Activated gamma-delta T cell (primary cell): Measurements from ENCODE around the gene WNT7B.

Experiments used
- DNase-seq: peaks from one replicate; lab custom pipeline; 2025; lab: John Stamatoyannopoulos, UW

Gene WNT7B

GRCh38 chr22:45953178-45953577, 23.8 kb downstream of the WNT7B start:
- DNase-seq = no peak

GRCh38 chr22:45952553-45952952, 24.4 kb downstream of the WNT7B start:
- no peak for DNase-seq

GRCh38 chr22:45952151-45952550, 24.8 kb downstream of the WNT7B start:
- DNase-seq = no peak

- DNase-seq = no peak
Observed at GRCh38 chr22:45949891-45950290, 27.1 kb downstream of the WNT7B start.

- DNase-seq = no peak
Observed at GRCh38 chr22:45949258-45949870, 27.6 kb downstream of the WNT7B start.

GRCh38 chr22:45948081-45948648, 28.8 kb downstream of the WNT7B start:
- no peak for DNase-seq

- DNase-seq = no peak
Observed at GRCh38 chr22:45946805-45947600, 30.0 kb downstream of the WNT7B start.

GRCh38 chr22:45945621-45946106, 31.3 kb downstream of the WNT7B start:
- no peak for DNase-seq

GRCh38 chr22:45942787-45943493, 34.0 kb downstream of the WNT7B start:
- DNase-seq = no peak

- no peak for DNase-seq
Observed at GRCh38 chr22:45942344-45942743, 34.6 kb downstream of the WNT7B start.

- no peak for DNase-seq
Observed at GRCh38 chr22:45938913-45939312, 38.0 kb downstream of the WNT7B start.

- no peak for DNase-seq
Observed at GRCh38 chr22:45937960-45938359, 39.0 kb downstream of the WNT7B start.

- DNase-seq = no peak
Observed at GRCh38 chr22:45935573-45935972, 41.4 kb downstream of the WNT7B start.

GRCh38 chr22:45934659-45935341, 42.2 kb downstream of the WNT7B start:
- DNase-seq = no peak

- no peak for DNase-seq
Observed at GRCh38 chr22:45934168-45934564, 42.8 kb downstream of the WNT7B start.

GRCh38 chr22:45933506-45934167, 43.3 kb downstream of the WNT7B start:
- DNase-seq = no peak

GRCh38 chr22:45932071-45932470, 44.9 kb downstream of the WNT7B start:
- no peak for DNase-seq

- DNase-seq = no peak
Observed at GRCh38 chr22:45931042-45931441, 45.9 kb downstream of the WNT7B start.

- DNase-seq = no peak
Observed at GRCh38 chr22:45930324-45930723, 46.6 kb downstream of the WNT7B start.

- no peak for DNase-seq
Observed at GRCh38 chr22:45929649-45930048, 47.3 kb downstream of the WNT7B start.

GRCh38 chr22:45928726-45929368, 48.1 kb downstream of the WNT7B start:
- DNase-seq = no peak
